COR-L47 (cell line): Measurements from ENCODE around the gene RNF130.
"Not testable (repeated sequence)": the region's sequence is repeated elsewhere in the genome, so short reads cannot be mapped to it uniquely, and the experiment has no call there.

Source experiments
- DNase-seq: peaks from one replicate; lab custom pipeline; 2025; lab: John Stamatoyannopoulos, UW

RNF130 gene

GRCh38 chr5:180102636-180103035 is 31.1 kb upstream of the RNF130 start:
- DNase-seq, result no peak

- no peak for DNase-seq
Observed at GRCh38 chr5:180101451-180102105, 30.0 kb upstream of the RNF130 start.

DNA sequence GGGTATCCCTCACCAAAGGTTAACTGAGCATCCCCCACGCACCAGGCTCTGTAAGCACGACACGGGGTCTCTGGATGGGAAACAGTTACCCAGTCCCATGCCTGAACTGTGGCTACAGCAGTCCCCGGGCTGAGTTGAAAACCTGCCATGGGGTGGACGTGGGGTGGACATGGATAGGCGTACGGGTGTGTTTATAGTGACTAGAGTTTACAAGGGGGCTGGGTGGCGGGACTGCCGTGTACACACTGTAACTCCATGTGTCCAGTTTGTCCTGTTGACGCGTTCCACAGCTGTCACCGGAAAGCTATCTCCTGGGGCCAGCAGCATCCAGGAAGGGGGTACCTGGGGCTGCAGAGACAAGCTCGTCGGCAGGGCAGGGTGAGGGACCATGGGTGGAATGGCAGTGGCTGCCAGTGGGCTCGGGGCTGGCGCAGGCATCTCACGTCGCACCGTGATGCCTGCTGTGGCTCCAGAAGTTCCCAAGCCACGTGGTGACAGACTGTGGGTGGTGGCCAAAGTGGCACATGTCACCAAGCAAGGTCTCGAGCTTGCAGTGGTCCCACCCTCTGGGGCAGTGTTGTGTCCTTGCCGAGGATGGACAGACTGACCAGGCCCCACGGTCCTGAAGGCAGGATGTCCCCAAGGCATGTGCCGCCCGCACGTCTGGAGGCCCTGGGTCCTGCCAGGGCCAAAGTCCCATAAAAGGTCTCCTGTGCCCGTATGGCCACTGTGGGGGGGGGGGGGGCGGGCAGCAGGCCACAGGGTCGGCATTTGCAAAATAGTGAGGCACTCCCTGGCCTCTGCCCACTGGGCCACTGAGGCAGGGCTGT is 29.3 kb upstream of the RNF130 start:
- DNase-seq, result no peak

GRCh38 chr5:180099733-180100611 is 28.4 kb upstream of the RNF130 start:
- no peak for DNase-seq

DNA sequence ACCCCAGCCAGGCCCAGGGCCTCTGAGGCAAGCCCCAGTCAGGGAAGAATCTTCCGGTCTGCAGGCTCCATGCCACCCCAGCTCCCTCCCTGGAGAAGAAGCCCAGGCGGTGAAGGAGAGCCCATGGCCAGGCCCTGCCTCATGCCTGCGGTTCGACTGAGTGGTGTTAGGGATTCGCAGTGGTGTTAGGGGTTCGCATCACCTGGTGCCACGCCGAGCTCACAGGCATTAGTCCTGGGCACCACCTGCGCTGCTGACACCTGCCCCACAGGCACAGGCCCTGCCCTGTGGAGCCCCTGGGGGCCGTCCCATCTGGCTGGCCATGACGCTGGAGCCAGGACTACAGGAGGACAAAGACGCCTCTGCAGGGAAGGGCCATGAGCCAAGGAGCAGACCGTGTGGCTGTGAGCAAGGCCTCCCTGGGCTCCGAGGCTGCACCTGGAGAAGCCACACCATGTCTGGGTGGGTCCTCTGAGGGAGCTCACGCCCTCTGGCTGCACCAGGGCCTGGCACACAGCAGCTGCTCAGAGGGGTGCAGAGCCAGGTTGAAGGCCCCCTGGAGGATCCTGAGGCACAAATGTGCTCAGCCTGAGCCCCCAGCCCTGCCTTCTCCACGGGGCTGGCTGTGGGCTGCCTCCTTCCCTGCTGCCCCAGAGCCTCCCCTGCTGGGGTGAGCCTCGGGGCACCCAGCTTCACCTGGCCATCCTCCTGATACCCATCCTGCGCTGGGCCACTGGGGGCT is 27.6 kb upstream of the RNF130 start:
- no peak for DNase-seq

GRCh38 chr5:180098526-180098925 is 27.0 kb upstream of the RNF130 start:
- DNase-seq, result no peak

- no peak for DNase-seq
Observed at GRCh38 chr5:180097926-180098325, 26.4 kb upstream of the RNF130 start.

- no peak for DNase-seq
Observed at GRCh38 chr5:180097163-180097894, 25.8 kb upstream of the RNF130 start.

DNA sequence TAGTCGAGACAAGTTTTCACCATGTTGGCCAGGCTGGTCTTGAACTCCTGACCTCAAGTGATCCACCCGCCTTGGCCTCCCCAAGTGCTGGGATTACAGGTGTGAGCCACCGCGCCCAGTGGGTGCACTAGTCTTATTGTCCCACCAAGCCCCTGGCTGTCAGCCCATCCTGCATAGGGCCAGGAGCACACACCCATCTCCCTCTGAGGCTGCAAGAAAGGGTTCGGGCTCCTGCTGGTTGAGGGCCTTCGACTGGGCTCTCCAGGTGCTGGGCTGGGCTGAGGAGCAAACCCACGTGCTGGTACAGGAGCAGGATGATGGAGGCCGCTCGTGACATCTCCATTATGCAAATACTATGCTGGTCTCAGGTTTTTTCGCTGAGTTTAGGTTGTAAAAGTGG is 25.1 kb upstream of the RNF130 start:
- DNase-seq, result no peak

GRCh38 chr5:180095545-180095944 is 24.0 kb upstream of the RNF130 start:
- DNase-seq, result no peak

DNA sequence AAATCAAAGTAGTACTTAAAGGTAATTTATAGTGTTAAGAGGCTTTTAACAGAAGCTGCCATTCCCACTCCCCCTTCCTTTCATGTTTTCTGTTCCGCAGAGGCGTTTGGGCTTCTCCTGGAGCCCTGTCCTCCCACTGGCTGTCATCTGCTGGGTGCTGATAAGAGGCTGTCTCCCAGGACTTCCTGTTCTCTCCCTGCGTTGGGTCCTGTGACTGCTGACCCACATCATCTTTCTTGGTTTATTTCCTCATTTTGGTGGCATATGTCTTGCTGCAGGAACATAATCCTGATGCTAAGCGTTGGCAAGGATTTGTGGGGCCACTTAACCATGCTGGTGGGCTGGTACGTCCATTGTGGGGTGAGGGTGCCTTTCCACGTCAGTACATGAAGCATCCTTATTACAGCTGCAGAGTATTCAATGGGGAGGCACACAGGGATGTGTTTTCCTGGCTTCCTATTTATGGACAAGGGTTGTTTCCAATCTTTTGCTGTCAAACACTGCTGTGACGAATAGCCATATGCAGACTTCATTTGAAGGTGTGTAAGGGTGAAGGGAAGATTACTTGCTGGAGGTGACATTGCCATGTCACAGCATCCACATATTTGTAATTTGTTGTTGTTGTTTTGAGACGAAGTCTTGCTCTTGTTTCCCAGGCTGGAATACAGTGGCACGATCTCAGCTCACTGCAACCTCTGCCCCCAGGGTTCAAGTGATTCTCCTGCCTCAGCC is 22.3 kb upstream of the RNF130 start:
- DNase-seq, result no peak

DNA sequence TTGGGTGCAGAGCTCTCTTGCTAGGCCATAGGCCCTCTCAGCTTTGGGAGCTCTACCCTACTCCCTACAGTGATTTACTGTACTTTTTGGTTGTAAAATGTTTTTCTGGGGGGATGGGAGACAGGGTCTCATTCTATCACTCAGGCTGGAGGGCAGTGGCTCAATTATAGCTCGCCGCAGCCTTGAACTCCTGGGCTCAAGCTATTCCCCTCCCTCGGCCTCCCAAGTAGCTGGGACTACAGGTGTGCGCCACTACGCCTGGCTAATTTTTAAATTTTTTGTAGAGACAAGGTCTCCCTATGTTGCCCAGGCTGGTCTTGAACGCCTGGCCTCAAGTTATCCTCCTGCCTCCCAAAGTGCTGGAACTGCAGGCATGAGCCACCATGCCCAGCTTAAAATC is 21.7 kb upstream of the RNF130 start:
- no peak for DNase-seq

DNA sequence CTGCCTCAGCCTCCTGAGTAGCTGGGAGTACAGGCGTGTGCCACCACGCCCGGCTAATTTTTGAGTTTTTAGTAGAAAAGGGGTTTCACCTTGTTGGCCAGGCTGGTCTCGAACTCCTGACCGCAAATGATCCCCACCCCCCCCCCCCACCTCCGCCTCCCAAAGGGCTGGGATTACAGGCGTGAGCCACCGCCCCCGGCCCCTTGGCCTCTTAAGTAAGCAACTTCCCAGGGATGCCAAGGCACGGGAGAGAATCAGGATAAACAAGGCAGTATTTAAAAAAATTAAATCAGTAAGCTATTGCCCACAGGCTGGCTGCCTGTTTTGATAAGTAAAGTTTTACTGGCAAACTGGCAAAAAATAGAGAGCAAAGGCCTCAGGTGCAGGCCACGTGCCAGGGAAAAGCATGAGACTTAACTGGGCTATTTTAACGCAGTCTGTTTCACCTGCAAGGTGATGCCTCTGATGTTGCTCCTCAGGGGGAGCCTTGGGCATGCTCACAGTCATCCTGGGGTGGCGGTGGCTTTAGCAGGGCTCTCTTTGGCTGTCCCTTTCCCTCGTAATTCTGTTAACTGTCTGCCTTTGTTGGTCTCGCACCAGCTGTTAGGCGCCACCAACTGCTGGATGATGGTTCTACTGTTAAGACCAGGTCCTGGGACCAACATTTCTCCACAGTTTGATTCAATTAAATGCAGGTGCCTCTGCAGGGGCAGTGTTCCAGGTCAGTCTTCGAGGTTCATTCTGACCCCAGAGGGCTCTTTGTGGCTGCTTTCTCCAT is 19.4 kb upstream of the RNF130 start:
- peak; percentile 43 for DNase-seq

DNA sequence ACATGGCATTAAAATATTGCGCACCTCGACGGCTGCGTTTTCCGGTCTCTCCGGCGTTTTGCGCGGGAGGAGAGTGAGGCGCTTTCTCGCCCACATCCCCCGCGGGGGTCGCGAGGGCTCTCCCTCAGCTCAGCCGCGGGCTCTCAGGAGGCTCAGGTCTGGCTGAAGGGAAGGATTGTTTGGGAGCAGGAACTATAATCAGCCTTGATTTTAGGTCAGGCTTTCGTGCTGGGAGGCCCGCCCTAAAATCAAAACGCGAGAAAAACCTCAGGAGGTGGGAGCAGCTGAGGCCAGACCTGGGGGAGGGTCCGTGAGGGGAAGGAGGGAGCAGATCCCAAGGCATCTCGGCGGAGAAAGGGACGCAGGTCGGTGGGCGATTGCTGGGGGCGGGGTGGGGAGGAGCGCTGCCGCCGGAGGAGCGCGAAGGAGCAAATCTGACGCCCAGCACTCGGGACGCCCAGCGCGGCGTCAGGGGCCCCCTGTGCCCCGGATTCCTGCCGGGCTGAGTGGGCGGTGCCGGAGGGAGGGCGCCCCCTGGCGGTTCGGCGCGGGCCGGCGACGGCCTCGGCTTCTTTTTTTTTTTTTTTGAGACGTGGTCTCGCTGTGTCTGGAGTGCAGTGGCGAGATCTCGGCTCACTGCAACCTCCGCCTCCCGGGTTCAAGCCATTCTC is 18.7 kb upstream of the RNF130 start:
- peak; percentile 6 for DNase-seq

GRCh38 chr5:180089628-180090027 is 18.1 kb upstream of the RNF130 start:
- not testable (repeated sequence) for DNase-seq

DNA sequence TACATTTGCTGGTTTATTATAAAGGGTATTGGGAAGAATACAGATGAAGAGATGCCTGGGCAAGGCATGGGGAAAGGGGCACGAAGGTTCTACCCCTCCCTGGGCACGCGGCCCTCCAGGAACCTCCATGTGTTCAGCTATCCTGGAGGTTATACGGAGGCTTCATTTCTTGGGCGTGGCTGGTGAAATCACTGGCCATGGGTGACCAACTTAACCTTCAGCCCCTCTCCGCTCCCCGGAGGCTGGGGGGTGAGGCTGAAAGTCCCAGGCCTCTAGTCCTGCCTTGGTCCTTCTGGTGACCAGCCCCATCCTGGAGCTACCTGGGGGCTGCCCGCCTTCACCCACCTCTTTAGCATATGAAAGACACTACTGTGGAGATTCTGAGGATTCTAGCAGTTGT is 17.0 kb upstream of the RNF130 start:
- no peak for DNase-seq

DNA sequence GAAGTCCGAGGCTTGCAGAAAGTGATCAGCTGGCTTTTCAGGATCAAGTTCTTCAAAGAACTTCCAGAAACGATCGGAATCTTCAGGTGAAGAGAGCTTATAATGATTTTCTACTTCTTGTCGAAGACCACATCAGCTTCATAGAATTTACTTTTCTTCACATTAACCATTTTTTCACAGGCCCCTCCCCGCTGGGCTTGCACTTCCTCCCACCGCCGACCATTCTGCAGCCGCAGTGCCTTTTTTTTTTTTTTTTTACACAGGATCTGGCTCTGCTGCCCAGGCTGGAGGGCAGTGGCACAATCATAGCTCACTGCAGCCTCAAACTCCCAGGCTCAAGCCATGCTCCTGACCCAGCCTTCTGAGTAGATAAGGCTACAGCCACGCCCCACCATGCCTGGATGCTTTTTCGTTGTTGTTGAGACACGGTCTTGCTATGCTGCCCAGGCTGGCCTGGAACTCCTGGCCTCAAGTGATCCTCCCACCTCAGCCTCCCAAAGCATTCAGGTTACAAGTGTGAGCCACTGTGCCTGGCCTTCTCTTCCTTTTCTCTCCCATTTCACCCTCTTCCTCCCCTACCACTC is 15.3 kb upstream of the RNF130 start:
- DNase-seq, result no peak

DNA sequence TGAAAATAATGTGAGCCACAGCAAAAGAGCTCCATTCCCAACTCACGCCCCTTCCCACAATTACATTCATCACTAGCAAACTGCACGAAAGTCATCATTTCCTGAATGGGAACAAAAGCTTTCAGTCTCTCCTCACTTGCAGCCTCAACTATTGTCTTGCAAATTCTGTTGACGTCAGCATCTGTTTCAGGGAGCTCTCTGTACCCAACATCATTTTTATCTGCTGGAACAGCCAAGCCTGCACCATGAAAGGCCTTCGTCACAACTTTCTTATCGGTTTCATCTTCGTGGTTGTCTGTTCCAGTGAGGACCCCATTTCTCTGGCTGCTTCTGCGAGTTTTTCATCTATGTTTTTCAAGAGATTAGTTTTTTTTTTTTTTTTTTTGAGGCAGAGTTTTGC is 14.3 kb upstream of the RNF130 start:
- no peak for DNase-seq
